Natural killer cell (primary cell): Measurements from ENCODE around the gene CBLB. TPM values are rescaled to one million over a fixed set of nuclear protein-coding genes. Genes with fewer than 3 reads are reported as not detected.

ENCODE experiments used
- ATAC-seq, 3 donors: fragments of 150-1000 bp in 2 of 3; fragments of 200-7000 bp in 1 of 3; cut with Tn5 transposase; 1 replicate in 1 of 3; 2 replicates in 2 of 3; pipeline ENCODE4 v1.10.0; 2021; ENCODE audit warnings: mild to moderate bottlenecking in 2 of 3, moderate library complexity in 2 of 3
- DNase-seq, 2 donors: peaks; one replicate each; pipeline versions ENCODE4 v3.0.0 to v3.0.0-alpha.2; 2013 to 2021; ENCODE audit warnings: mixed read lengths in 1 of 2
- H3K27ac ChIP-seq: one replicate; pipeline ENCODE4 v1.5.1; 2013; ENCODE audit warnings: mild to moderate bottlenecking, low read length
- H3K27me3 ChIP-seq: one replicate; pipeline ENCODE4 v1.6.1; 2013; ENCODE audit warnings: low read length; ENCODE audit not compliant: control insufficient read depth, insufficient read depth
- H3K36me3 ChIP-seq: one replicate; pipeline ENCODE4 v1.6.1; 2013; ENCODE audit warnings: low read length; ENCODE audit not compliant: control insufficient read depth, insufficient read depth
- H3K4me1 ChIP-seq: one replicate; pipeline ENCODE4 v1.6.1; 2013; ENCODE audit warnings: low read length; ENCODE audit not compliant: control insufficient read depth, insufficient read depth
- H3K4me3 ChIP-seq: one replicate; pipeline ENCODE4 v1.5.1; 2013; ENCODE audit warnings: low read length
- H3K9me3 ChIP-seq: one replicate; pipeline ENCODE4 v1.6.1; 2013; ENCODE audit warnings: low read length; ENCODE audit not compliant: control insufficient read depth, insufficient read depth
- H3K27ac Mint-ChIP-seq, 2 donors: one replicate each; pipeline ENCODE4 v1.8.0; 2022; ENCODE audit warnings: mild to moderate bottlenecking in 2 of 2, mixed read lengths in 2 of 2, moderate library complexity in 1 of 2
- H3K27me3 Mint-ChIP-seq, 2 donors: one replicate each; pipeline ENCODE4 v1.8.0; 2022; ENCODE audit warnings: low read depth in 2 of 2, mixed read lengths in 2 of 2
- H3K36me3 Mint-ChIP-seq: one replicate; pipeline ENCODE4 v1.8.0; 2022; ENCODE audit warnings: mixed read lengths
- H3K4me1 Mint-ChIP-seq, 2 donors: one replicate each; pipeline ENCODE4 v1.8.0; 2022; ENCODE audit warnings: mixed read lengths in 2 of 2
- H3K4me3 Mint-ChIP-seq: one replicate; pipeline ENCODE4 v1.8.0; 2022; ENCODE audit warnings: mild to moderate bottlenecking, moderate library complexity, mixed read lengths
- H3K9me3 Mint-ChIP-seq, 2 donors: one replicate each; pipeline ENCODE4 v1.8.0; 2022; ENCODE audit warnings: mixed read lengths in 2 of 2
- CTCF ChIP-seq: fragments of 200-600 bp; IDR thresholded peaks from one replicate; pipeline ENCODE4 v1.8.0; 2022; ENCODE audit warnings: antibody characterized with exemption
- WGBS: methylation state at CpG from one replicate; pipeline ENCODE4 v1.1.7; 2013; ENCODE audit warnings: missing lambda C conversion rate; ENCODE audit not compliant: insufficient coverage; 5-methylcytosine and 5-hydroxymethylcytosine counted together
- intact Hi-C: fragments of 100-400 bp; cut with micrococcal nuclease; formaldehyde crosslinking; loops from one replicate; pipeline ENCODE4 v1.14.2; 2022
- total RNA-seq, 4 donors: library from RNA; stranded (reverse); fragments of 120-200 nt in 1 of 4; gene quantifications; one replicate each; pipeline versions ENCODE4 v1.2.3 to v1.2.4, GENCODE V29; 2013 to 2022

CBLB gene
- total RNA-seq, 3 donors from 2014 or later (not counting 1 experiment from before 2014, with no cell fraction given): 180 to 287 (median 230) TPM

DNA sequence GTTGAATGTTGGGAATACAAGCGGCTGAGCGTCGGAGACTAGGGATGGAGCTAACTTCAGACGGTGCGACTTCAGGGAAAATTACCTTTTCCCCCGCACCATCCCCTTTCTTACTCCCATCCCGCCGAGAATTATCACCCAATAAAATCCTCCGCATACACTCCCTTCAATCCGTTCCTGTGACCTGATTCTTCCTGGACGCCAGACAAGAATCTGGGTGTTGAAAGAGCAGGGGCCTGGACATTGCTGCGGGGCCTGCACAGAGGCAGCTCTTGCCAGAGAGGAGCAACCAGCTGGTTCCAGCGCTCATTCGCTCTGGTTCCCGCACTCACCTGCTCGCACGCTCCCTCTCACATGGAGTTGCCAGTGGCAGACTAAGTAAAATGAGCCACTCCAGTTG is 260.2 kb downstream of the CBLB start:
- ATAC-seq (no peak), DNase-seq (no peak)
- Mint-ChIP-seq H3K27me3 (peaks cover 0 to 4% of the 10 kb centered on the region in 2 donors), H3K27ac (no peak overlapping the region), H3K4me1 (no peaks in the 10 kb centered on the region), H3K4me3 (no peak overlapping the region), H3K9me3 (no peaks in the 10 kb centered on the region), H3K36me3 (no peaks in the 10 kb centered on the region)
- Histone ChIP-seq H3K9me3 (no peaks in the 10 kb centered on the region), H3K27me3 (no peaks in the 10 kb centered on the region), H3K36me3 (no peaks in the 10 kb centered on the region), H3K27ac (no peak overlapping the region), H3K4me3 (no peak overlapping the region), H3K4me1 (no peaks in the 10 kb centered on the region)
- WGBS: 92% methylated on average over 17 of the region's 17 CpGs
- TF ChIP-seq CTCF: no peak
- intact Hi-C loops: no loop called here

GRCh38 chr3:105606016-105606415 is 262.8 kb downstream of the CBLB start:
- Histone ChIP-seq H3K27ac (no peak overlapping the region), H3K4me3 (no peak overlapping the region), H3K4me1 (no peaks in the 10 kb centered on the region), H3K36me3 (no peaks in the 10 kb centered on the region), H3K9me3 (no peaks in the 10 kb centered on the region), H3K27me3 (no peaks in the 10 kb centered on the region)
- ATAC-seq (no peak), DNase-seq (no peak)
- intact Hi-C loops: no loop called here
- Mint-ChIP-seq H3K36me3 (no peaks in the 10 kb centered on the region), H3K27me3 (peaks cover 0 to 4% of the 10 kb centered on the region in 2 donors), H3K27ac (no peak overlapping the region), H3K4me1 (no peaks in the 10 kb centered on the region), H3K4me3 (no peak overlapping the region), H3K9me3 (no peaks in the 10 kb centered on the region)
- TF ChIP-seq CTCF: no peak
